Right renal pelvis (tissue), 4 donors: ENCODE results near the gene LGI4. TPM values are rescaled to one million over a fixed set of nuclear protein-coding genes. Genes with fewer than 3 reads are reported as not detected.

Source experiments
- DNase-seq, 4 donors: peaks; one replicate each; pipeline ENCODE4 v3.0.0-alpha.2; 2013; ENCODE audit warnings: low read depth in 4 of 4, low spot score in 3 of 4, missing footprints in 1 of 4
- polyA plus RNA-seq, 4 donors: library from polyadenylated mRNA; unstranded; fragments of 120-200 nt; gene quantifications; one replicate each; pipeline ENCODE4 v1.2.1, GENCODE V29; 2013; ENCODE audit not compliant: insufficient read length in 4 of 4

LGI4 gene
- 1 to 10 TPM; 2.0 to 4.9 (median 3.2) TPM for polyA plus RNA-seq

DNA sequence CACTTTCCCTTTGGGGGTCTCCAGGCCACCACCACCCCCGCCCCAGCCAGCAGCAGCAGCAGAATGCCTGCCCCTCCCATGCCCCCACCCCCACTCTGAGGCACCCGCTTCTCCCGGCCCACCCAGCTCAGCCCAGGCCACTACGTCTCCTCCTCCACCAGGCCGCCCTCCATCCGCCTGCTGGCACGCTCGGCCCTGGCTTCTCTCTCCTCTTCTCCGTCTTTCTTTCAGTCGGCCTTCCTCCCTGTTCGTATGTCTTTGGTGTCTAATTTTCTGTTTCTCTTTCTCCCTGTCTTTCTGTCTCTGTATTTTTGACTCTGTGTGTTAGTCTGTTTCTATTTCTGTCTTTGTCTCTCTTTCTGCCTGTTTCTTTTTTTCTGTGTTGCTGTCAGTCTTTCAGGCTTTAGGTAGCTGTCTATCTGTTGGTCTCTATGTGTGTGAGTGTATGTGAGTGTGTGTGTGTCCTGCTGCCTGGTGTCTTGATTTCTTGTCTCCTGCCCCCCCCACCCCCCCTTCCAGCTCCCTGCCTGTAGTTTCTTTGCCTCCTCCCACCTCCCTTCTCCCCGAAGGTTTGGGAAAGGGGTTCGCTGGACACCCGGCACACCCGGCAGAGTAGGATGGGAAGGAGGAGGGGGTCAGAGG lies at the start of gene LGI4:
TSS of gene LGI4 (minus strand) at position 459 of the 642 bp plus-strand sequence. CDS start at position 80, 379 bp downstream.
- no peak for DNase-seq

DNA sequence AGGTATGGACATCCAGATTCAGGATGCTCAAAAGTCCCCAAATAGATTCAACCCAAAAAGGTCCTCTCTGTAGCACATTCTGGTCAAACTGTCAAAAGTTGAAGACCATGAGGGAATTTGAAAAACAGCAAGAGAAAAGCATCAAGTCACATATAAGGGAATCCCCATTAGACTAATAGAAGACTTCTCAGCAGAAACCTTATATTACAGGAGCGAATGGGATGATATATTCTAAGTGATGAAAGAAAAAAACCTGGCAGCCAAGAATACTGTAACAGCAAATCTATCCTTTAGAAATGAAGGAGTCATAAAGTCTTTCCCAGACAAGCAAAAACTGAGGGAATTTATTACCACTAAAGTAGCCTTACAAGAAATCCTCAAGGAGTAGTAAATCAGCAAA lies 49.4 kb upstream of the LGI4 start:
- DNase-seq: no peak

DNA sequence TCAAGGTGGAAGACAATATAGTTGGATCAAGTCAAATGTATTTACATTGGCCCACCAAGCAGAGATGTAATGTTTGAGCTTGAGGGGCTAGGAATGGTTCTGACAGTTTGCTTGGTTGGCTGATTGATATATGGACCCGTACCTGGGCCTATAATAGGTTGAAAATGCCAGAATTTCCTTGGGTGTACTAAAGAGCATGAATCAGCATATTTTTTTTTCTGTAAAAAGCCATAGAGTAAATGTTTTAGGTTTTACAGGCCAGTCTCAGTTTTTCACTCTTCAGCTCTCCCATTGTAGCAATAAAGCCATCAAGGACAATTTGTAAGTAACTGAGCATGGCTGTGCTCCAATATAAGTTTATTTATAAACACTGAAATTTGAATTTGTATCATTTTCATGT lies 46.5 kb upstream of the LGI4 start:
- no peak for DNase-seq

DNA sequence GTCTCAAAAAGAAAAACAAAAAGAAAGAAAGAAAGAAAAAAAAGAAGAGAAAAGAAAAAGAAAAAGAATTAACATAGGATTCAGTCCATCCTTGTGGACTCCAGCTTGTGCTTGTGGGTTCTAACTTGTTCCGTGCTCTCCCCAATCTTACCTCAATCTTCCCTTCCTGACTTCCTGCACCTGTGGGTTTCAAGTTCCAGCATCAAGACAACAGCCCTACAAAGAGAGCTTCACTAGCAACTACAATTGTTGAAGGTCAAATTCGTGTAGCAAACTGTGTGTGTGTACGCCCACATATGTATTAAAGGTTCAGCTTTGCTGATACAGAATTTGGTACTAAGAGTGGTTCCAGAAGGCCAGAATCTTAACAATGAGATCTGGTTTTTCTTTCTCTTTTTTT lies 45.0 kb upstream of the LGI4 start:
- DNase-seq: no peak

DNA sequence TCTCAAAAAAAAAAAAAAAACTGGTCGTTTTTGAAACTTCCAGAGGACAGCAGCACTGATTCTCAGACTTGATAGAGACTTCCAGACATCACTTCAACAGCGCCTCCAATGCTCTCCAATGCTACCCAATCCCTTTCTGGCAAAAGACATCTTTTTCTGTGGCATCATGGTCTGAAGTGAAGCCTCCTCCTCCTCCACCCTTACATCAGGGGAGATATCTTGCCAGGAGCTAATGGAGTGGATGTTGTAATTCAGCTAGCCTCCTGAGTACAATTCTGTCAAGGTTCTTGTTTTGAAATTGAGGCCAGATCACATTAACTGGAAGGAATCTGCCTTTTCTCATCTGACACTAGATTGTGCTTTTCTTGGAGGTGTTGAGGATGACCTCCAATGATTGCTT lies 43.8 kb upstream of the LGI4 start:
- DNase-seq: no peak

DNA sequence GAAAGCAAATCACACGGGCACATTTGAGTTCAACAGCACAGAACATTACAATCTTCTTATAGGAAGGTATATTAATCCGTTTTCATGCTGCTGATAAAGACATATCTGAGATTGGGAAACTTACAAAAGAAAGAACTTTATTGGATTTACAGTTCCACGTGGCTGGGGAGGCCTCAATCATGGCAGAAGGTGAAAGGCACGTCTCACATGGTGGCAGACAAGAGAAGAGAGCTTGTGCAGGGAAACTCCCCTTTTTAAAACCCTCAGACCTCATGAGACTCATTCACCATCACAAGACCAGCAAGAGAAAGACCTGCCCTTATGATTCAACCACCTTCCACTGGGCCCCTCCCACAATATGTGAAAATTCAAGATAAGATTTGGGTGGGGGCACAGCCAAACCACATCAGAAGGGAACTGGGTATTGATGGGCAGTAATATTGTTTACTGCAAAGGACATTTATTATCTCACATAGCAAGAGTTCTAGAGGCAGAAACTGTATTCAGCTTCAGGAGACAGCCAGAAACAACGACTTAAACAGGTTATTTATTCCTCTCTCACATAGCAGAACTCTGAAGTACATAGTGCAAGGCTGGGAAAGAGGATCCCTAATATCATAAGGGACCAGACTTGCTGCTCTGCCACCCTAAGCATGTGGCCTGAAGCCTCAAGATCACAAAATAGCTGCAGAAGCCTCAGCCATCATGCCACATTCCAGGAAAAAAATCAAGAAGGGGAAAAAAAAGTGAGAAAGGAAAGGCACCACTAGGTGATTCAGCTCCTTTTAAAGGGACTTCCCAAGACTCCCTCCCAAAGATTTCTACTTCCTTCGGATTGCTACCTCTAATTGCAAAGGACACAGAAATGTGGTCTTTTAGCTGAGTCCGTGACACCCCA lies 42.8 kb upstream of the LGI4 start:
- no peak for DNase-seq

DNA sequence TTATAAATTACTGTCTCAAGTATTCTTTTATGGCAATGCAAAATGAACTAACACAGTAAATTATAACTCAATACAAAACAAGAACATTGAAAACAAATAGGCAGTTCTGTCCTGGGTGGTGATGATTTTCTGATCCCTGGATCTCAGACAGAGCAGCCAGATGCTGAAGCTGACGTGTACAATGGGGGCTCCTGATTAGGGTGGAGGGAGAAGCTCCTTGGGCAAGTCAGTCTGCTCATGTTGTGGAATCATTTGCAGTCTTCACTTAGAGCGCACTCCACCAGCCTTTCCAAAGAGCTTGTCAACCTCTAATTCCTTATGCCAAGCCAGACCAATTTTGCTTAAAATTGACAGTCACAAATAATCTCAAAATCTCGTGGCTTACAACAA lies 41.3 kb upstream of the LGI4 start:
- DNase-seq: no peak

DNA sequence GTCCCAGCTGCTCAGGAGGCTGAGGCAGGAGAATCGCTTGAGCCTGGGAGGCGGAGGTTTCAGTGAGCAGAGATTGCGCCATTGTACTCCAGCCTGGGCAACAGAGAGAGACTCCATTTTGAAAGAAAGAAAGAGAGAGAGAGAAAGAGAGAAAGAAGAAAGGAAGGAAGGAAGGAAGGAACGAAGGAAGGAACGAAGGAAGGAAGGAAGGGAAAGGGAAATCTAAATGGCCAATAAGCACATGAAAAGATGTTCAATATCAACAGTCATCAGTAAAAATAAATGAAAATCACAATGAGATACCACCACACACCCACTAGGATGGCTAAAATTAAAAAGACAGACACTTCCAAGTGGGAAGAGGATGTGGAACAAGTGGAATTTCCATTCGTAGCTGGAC lies 39.4 kb upstream of the LGI4 start:
- no peak for DNase-seq

DNA sequence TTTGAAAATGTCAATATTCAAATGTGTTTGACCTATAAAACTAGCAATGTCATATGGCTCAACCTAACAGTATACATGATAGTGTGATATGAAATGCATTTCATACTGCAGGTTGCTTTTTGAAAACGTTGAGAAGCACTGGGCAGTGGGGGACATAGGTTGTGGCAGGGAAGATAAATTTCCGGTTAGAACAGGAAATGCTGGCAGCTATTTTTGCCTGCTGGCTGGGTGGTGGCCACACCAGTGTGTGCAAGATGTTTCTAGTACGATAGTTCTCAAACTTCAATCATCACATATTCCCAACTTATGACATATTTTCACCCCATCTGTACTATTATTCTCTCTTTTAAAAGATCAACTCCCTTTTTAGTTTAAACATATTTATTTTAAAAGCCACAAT lies 36.9 kb upstream of the LGI4 start:
- DNase-seq: no peak

DNA sequence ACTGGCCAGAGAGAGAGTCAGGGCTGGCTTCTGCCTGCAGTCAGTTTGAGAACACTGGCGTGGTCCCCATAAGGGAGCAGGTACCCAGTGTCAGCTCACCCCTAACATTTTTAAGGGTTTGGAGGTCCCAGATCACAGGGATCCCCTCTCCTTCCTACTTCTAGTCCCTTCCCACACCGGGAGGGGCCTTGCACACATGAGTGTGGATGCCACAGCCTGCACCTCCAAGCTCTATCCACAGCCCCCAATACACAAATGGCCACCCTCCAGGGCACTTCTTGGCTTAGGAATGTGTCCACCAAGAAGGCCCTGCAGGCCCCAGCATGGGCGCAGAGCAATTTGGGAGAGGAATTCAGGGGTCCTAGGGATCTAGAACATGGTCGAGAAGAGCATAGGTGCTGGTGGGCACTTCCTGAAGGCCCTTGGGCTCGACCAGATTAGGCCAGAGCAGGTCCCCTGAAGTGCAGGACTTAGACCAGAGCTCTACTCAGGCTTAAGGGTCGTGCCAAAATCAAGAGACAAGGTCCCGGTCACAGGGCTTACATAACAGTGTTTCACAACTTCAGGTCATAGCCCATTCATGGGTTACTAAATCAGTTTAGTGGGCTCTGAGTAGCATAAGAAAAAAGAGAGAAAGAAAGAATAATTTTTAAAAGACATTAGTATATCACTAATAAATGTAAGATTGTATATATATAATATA lies 35.7 kb upstream of the LGI4 start:
- DNase-seq: no peak

DNA sequence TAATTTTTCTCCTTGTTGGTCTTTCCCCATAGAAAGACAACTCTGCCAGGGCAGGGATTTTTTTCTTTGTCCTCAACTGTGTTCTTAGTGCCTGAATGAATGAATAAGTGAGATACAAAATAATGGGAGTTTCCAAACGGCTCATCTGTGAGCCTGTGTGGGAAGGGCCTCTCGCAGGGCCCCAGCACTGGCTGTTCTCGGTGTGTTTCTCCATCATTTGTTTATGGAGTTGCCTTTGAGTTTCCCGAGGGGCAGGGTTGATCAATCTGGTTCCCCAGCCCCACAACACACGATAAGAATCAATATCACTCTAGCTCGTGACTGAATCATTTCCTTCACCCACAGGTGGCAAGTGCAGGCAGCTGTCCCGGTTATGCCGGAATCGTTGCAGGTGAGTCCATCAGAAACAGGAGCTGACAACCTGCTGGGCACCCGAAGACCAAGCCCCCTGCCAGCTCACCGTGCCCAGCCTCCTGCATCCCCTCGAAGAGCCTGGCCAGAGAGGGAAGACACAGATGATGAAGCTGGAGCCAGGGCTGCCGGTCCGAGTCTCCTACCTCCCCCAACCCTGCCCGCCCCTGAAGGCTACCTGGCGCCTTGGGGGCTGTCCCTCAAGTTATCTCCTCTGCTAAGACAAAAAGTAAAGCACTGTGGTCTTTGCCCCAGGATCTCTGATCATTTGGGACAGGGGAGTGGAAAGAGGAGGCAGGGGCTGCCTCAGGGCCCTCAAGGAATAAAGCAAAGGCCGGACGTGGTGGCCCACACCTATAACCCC lies 34.5 kb upstream of the LGI4 start:
- no peak for DNase-seq

DNA sequence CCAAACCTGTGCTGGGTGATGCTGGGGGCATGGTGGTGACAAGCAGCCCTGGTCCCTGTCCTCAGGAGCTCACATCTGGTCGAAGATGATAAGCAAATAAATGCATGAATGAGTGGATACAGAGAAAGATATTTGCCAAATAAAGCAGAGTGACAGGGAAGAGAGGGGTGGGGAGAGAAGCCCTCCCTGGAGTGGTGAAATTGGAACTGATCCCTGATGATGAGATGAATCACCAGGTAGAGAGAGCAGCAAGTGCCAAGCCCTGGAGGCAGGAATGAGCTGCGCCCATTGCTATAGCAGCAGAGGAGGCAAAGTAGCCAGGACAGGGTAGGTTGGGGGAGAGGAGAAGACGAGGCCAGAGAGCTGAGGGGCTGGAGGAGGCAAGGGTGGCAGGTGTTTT lies 33.3 kb upstream of the LGI4 start:
- no peak for DNase-seq

DNA sequence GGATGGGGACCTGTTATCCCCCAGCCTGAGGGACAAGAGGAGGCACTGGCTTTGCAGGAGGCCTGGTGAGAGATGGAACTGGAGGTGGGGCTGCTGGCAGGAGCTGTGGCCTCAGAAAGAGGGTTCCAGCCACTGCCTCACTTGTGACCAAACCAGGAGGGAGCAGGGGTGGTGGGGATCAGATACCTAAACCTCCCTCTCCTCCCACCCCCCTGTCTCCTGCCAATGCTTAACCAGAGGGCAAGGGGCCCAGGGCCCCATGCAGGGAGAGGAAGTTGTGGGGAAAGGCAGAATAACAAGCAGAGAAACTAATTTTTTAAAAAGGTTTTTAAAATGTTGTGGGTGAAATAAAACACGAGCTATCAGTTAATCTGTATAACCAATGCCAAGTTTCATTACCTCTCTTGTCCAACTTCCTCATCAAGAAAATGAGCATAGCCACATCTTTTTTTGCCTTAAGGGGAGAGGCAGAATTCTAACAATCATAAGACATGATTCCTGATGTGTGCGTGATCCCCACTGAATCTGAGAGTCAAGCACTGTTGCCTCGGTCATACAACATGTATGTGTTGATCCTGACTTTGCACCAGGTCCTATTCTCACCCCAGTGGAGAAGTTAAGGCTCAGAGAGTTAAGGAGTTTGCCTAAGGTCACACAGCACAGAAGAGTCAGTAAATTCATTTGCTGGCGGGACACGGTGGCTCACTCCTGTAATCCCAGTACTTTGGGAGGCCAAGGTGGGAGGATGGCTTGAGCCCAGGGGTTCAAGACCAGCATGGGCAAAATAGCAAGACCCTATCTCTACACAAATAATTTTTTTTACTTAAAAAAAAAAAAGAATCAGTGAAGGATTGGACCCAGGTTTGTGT lies 32.6 kb upstream of the LGI4 start:
- no peak for DNase-seq

DNA sequence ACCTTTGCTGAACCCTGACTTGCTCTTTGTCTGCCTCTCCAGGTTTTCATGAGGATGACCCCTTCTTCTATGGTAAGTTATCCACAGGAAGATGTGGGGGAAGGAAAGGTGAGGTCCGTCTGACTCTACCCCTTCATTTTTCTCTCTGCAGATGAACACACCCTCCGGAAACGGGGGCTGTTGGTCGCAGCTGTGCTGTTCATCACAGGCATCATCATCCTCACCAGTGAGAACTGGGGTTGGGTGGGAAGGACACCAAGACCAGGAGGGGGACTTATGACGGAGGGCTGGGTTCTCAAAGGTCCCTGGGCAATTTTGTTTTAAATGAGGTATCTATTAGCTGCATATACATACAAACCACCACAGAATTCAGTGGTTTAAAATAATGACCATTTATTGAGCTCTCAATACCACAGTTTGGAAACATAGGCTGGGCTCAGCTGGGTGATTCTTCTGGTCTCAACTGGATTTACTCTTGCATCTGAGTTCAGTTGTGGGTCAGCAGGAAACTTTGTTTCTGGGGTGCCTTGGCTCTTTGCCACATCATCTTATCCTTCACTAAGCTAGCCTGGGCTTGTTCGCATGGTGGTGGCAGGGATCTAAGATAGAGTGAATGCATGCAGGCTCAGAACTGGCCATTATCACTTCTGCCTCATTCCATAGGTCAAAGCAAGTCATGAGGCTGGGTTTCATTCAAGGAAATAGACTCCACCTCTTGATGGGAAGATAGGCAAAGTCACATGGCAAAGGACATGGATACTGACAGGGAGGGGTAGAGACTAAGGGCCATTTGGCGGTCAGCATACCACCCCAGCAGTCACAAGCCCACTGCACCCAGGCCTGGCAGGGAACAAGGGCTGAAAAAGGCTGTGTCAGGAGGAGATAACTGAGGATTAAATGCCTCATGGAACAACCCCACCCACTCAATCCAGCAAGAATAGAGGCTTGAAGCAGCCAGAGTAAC lies 31.5 kb upstream of the LGI4 start:
- no peak for DNase-seq

DNA sequence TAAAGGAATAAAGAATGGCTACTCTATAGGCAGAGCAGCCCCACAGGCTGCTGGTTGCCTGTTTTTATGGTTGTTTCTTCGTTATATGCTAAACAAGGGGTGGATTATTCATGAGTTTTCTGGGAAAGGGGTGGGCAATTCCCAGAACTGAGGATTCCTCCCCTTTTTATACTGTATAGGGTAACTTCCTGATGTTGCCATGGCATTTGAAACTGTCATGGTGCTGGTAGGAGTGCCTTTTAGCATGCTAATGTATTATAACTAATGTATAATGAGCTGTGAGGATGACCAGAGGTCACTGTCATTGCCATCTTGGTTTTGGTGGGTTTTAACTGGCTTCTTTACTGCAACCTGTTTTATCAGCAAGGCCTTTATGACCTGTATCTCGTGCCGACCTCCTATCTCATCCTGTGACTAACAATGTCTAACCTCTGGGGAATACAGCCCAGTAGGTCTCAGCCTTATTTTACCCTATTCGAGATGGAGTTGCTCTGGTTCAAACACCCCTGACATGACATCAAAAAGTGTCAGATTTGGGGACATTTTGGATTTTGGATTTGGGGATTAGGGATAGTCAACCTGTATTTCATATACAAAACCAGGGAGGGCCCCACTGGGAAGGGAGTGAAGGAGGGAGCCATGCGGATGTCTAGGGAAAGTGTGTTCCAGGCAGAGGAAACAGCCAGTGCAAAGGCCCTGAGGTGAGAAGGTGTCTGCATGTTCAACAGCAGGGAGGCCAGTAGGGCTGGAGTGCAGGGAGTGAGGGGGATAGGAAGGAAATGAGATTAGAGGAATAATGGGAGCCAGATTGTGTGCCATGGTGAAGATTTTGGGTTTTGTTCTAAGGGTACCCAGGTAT lies 30.6 kb upstream of the LGI4 start:
- DNase-seq: no peak

DNA sequence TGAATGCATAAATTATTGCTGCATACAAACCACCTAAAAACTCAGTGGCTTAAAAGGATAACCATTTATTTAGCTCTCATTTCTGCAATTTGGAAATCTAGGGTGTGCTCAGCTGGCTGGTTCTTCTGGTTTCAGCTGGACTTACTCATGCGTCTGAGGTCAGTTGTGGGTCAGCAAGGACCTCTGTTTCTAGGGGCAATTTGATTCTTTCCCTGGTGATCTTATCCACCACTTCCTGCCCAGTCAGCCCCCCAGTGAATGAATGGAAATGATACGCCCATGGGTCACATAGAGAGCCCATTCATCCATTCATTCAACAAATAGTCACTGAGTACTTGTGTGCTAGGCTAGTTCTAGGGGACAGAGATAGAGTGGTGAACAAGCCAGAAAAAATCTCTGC lies 29.6 kb upstream of the LGI4 start:
- DNase-seq: no peak

DNA sequence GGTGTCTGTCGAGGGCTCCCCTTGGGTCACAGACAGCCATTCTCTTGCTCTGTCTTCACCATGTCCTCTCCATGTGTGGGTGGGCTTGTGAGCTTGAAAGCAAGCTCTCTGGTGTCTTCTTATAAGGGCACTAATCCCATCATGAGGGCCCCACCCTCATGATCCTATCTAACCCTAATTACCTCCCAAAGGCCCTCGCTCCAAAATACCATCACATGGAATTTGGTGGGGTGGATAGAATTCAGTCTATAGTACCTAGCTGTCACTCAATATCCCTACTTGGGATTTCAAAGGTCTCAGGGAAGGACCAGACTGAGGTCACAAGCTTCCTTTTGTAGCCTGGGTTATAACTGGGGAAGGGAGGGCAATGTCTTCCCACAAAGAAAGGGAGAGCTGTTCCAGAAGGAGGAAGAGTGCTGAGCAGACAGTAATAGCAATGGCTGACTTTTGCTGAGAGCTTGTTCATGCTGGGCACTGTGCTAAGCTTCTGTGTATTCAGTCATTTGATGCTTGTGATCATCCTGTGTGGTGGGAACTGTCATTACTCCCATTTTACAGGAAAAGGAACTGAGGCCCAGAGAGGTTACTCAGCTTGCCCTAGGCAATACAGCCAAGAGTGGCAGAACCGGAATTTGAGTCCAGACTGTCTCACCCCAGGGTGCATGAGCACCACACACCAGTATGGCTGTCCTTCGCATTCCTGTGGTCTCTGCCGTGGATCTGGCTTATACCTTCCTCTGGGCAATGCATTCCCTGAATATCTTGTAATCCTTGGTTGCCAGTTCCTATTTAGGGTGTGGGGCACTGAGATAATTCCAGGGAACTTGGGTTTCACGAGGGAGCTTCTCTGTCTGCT lies 27.8 kb upstream of the LGI4 start:
- no peak for DNase-seq
